Measurements from ENCODE around the gene AOPEP.

AOPEP gene

DNA sequence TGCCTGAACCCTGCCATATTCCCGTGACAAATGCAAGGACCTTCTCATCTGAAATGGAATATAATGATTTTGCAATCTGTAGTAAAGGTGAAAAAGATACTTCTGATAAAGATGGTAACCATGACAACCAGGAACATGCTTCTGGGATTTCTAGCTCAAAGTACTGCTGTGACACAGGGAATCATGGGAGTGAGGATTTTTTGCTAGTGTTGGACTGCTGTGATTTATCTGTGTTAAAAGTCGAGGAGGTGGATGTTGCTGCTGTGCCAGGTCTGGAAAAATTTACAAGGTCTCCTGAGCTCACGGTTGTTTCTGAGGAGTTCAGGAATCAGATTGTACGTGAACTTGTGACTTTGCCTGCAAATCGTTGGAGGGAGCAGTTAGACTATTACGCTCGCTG lies 33.5 kb downstream of the AOPEP start:
- Histone ChIP-seq H3K9me3 (ENCODE audit: control insufficient read depth, insufficient read depth, low read depth, low read length) (no peaks in the 10 kb centered on the region), H3K36me3 (ENCODE audit: control insufficient read depth in 2 of 2, insufficient read depth in 1 of 2, low read length in 2 of 2) (peaks cover 0 to 11% of the 10 kb centered on the region in 2 experiments; a peak in 1 of 3 replicates), H3K4me1 (ENCODE audit: control insufficient read depth, insufficient read depth, low read length) (no peaks in the 10 kb centered on the region), H3K4me3 (ENCODE audit: low read depth, low read length) (no peak overlapping the region), H3K27ac (ENCODE audit: extremely low read depth, low read depth, low read length) (no peak overlapping the region)
- ChIA-PET CTCF (interaction anchor here (0.7 to 1.0 kb wide), 4 partner anchors 78 to 933 kb away, joined by 3 to 5 read pairs (median 4); no protein-coding TSS in a partner anchor), POLR2A (no interaction called here)
- TF ChIP-seq GFI1B (tag by site-specific recombination; IDR thresholded peaks at IDR 0.05): no peak
- TF ChIP-seq ZNF112 (tag by site-specific recombination; IDR thresholded peaks at IDR 0.05): no peak
- TF ChIP-seq ZNF202 (tag by site-specific recombination; IDR thresholded peaks at IDR 0.05; ENCODE audit: borderline replicate concordance): no peak
- TF ChIP-seq GLI2 (tag by site-specific recombination; IDR thresholded peaks at IDR 0.05; ENCODE audit: borderline replicate concordance, low read depth): no peak

- ChIA-PET CTCF (interaction anchor here (0.8 to 1.0 kb wide), 3 partner anchors 79 to 367 kb away, joined by 3 to 5 read pairs (median 4); no protein-coding TSS in a partner anchor), POLR2A (no interaction called here)
- Histone ChIP-seq H3K9me3 (ENCODE audit: control insufficient read depth, insufficient read depth, low read depth, low read length) (no peaks in the 10 kb centered on the region), H3K4me1 (ENCODE audit: control insufficient read depth, insufficient read depth, low read length) (no peaks in the 10 kb centered on the region), H3K36me3 (ENCODE audit: control insufficient read depth in 2 of 2, insufficient read depth in 1 of 2, low read length in 2 of 2) (peaks cover 0 to 11% of the 10 kb centered on the region in 2 experiments; a peak in 1 of 3 replicates), H3K27ac (ENCODE audit: extremely low read depth, low read depth, low read length) (no peak overlapping the region), H3K4me3 (ENCODE audit: low read depth, low read length) (no peak overlapping the region)
- no peak for TF ChIP-seq KLF1 (tag by site-specific recombination; IDR thresholded peaks at IDR 0.05)
- TF ChIP-seq ZEB2 (tag by site-specific recombination; IDR thresholded peaks at IDR 0.05): no peak
- no peak for TF ChIP-seq ZNF513 (tag by site-specific recombination; IDR thresholded peaks at IDR 0.05)
- no peak for TF ChIP-seq ZNF664 (tag by site-specific recombination; IDR thresholded peaks at IDR 0.05)
- no peak for TF ChIP-seq ZSCAN23 (tag by site-specific recombination; IDR thresholded peaks at IDR 0.05)
These were observed 34.2 kb downstream of the AOPEP start for GRCh38 chr9:94760660-94761059.

DNA sequence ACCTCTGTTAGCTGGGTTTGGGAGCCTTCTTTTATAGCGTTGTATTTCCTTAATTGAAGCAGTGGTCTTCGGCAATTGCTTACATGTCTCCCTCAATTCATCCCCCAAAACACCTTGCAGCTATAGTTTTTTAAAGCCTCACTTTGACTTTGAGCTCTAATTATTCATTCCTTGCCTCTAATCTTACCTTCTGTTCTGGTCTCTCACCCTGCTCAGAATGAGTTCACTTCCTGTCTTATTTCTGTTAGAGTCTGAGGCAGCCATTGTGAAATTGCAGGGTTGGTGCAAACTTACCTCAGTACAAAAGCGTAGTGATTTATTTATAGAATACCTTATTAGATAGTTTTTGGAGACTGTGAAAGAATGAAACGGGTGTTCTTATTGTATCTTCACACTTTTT lies 35.0 kb downstream of the AOPEP start:
- Histone ChIP-seq H3K4me1 (ENCODE audit: control insufficient read depth, insufficient read depth, low read length) (no peaks in the 10 kb centered on the region), H3K36me3 (ENCODE audit: control insufficient read depth in 2 of 2, insufficient read depth in 1 of 2, low read length in 2 of 2) (peaks cover 0 to 11% of the 10 kb centered on the region in 2 experiments; a peak in 1 of 3 replicates), H3K4me3 (ENCODE audit: low read depth, low read length) (no peak overlapping the region), H3K27ac (ENCODE audit: extremely low read depth, low read depth, low read length) (no peak overlapping the region), H3K9me3 (ENCODE audit: control insufficient read depth, insufficient read depth, low read depth, low read length) (no peaks in the 10 kb centered on the region)
- no peak for TF ChIP-seq ZNF248 (tag by site-specific recombination; IDR thresholded peaks at IDR 0.05)
- TF ChIP-seq ZNF354C (tag by site-specific recombination; IDR thresholded peaks at IDR 0.05; ENCODE audit: borderline replicate concordance, low read depth): no peak
- no peak for TF ChIP-seq ZNF426 (tag by site-specific recombination; IDR thresholded peaks at IDR 0.05)
- TF ChIP-seq ZNF530 (tag by site-specific recombination; IDR thresholded peaks at IDR 0.05; ENCODE audit: low read depth): no peak
- no peak for TF ChIP-seq ZNF37A (tag by site-specific recombination; IDR thresholded peaks at IDR 0.05)
- no peak for TF ChIP-seq ZNF221 (tag by site-specific recombination; IDR thresholded peaks at IDR 0.05; ENCODE audit: borderline replicate concordance)
- no peak for TF ChIP-seq ZNF311 (tag by site-specific recombination; IDR thresholded peaks at IDR 0.05; ENCODE audit: borderline replicate concordance)
- no peak for TF ChIP-seq ZNF580 (tag by site-specific recombination; IDR thresholded peaks at IDR 0.05)
- no peak for TF ChIP-seq ZNF555 (tag by site-specific recombination; conservative IDR thresholded peaks at IDR 0.05)
- TF ChIP-seq ZFP3 (tag by site-specific recombination; IDR thresholded peaks at IDR 0.05; ENCODE audit: low read depth): no peak
- no peak for TF ChIP-seq ZNF423 (tag by site-specific recombination; IDR thresholded peaks at IDR 0.05)
- TF ChIP-seq, protein P1, sequence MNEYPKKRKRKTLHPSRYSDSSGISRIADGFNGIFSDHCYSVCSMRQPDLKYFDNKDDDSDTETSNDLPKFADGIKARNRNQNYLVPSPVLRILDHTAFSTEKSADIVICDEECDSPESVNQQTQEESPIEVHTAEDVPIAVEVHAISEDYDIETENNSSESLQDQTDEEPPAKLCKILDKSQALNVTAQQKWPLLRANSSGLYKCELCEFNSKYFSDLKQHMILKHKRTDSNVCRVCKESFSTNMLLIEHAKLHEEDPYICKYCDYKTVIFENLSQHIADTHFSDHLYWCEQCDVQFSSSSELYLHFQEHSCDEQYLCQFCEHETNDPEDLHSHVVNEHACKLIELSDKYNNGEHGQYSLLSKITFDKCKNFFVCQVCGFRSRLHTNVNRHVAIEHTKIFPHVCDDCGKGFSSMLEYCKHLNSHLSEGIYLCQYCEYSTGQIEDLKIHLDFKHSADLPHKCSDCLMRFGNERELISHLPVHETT (tag by site-specific recombination; IDR thresholded peaks at IDR 0.05): no peak
- no peak for TF ChIP-seq ZNF350 (tag by site-specific recombination; IDR thresholded peaks at IDR 0.05)
- TF ChIP-seq WT1 (tag by site-specific recombination; IDR thresholded peaks at IDR 0.05): no peak
- TF ChIP-seq ZBTB48 (tag by site-specific recombination; IDR thresholded peaks at IDR 0.05): no peak
- no peak for TF ChIP-seq SCRT1 (tag by site-specific recombination; IDR thresholded peaks at IDR 0.05; ENCODE audit: borderline replicate concordance)
- TF ChIP-seq ZNF366 (tag by site-specific recombination; conservative IDR thresholded peaks at IDR 0.05): no peak
- no peak for TF ChIP-seq ZNF610 (tag by site-specific recombination; IDR thresholded peaks at IDR 0.05; ENCODE audit: borderline replicate concordance)
- no peak for TF ChIP-seq ZNF785 (tag by site-specific recombination; IDR thresholded peaks at IDR 0.05)
- TF ChIP-seq GFI1B (tag by site-specific recombination; IDR thresholded peaks at IDR 0.05): no peak
- ChIA-PET CTCF (interaction anchor here (0.8 kb wide), 1 partner anchor 80 kb away, joined by 4 read pairs; no protein-coding TSS in a partner anchor), POLR2A (no interaction called here)

Data from HEK293 (cell line).